Osteoblast (primary cell): Measurements from ENCODE around the gene ITPR1. TPM values are rescaled to one million over a fixed set of nuclear protein-coding genes. Genes with fewer than 3 reads are reported as not detected.

Experiments used
- DNase-seq: peaks from one replicate; pipeline ENCODE4 v3.0.0; 2011; ENCODE audit warnings: low spot score, mixed read lengths; ENCODE audit not compliant: insufficient read length; ENCODE audit errors: missing footprints
- H2AFZ ChIP-seq: 2 replicates; pipeline ENCODE4 v1.6.0; 2011; ENCODE audit warnings: mild to moderate bottlenecking, low read length
- H3K27ac ChIP-seq: 2 replicates; pipeline ENCODE4 v1.5.1; 2011; ENCODE audit warnings: mild to moderate bottlenecking, low read depth, low read length, moderate library complexity
- H3K27me3 ChIP-seq: 2 replicates; pipeline ENCODE4 v1.6.0; 2012; ENCODE audit warnings: mild to moderate bottlenecking, control low read depth, inconsistent platforms, low read length, moderate library complexity; ENCODE audit not compliant: insufficient read depth
- H3K36me3 ChIP-seq: 2 replicates; pipeline ENCODE4 v1.5.1; 2011; ENCODE audit warnings: mild to moderate bottlenecking, low read length, control low read depth, moderate library complexity; ENCODE audit not compliant: insufficient read depth
- H3K4me1 ChIP-seq: 2 replicates; pipeline ENCODE4 v1.5.1; 2011; ENCODE audit warnings: mild to moderate bottlenecking, low read length, control low read depth, moderate library complexity; ENCODE audit not compliant: insufficient read depth
- H3K4me2 ChIP-seq: 2 replicates; pipeline ENCODE4 v1.6.0; 2011; ENCODE audit warnings: mild to moderate bottlenecking, low read length; ENCODE audit not compliant: insufficient read depth
- H3K4me3 ChIP-seq: fragments of 200-600 bp; sonication (generic); 3 replicates; pipeline ENCODE4 v1.5.1; 2012; ENCODE audit warnings: mild to moderate bottlenecking, low read length, inconsistent platforms; ENCODE audit not compliant: insufficient read depth
- H3K79me2 ChIP-seq: 2 replicates; pipeline ENCODE4 v1.6.0; 2012; ENCODE audit warnings: mild to moderate bottlenecking, low read length, control low read depth, inconsistent platforms; ENCODE audit not compliant: insufficient read depth
- H3K9me3 ChIP-seq: 2 replicates; pipeline ENCODE4 v1.5.1; 2011; ENCODE audit warnings: low read depth, low read length, control low read depth
- H4K20me1 ChIP-seq: 2 replicates; pipeline ENCODE4 v1.6.0; 2012; ENCODE audit warnings: mild to moderate bottlenecking, low read length, control low read depth; ENCODE audit not compliant: insufficient read depth
- CTCF ChIP-seq: IDR thresholded peaks from 2 replicates; pipeline ENCODE4 v1.5.1; 2011; ENCODE audit warnings: mild to moderate bottlenecking, low read depth, low read length, moderate library complexity; ENCODE audit errors: extremely low read depth
- total RNA-seq: library from RNA; depleted of rRNA; stranded (reverse); fragments of >200 nt; gene quantifications from 2 replicates; pipeline ENCODE4 v1.2.3, GENCODE V29; 2012

The ITPR1 gene
- total RNA-seq, 1 donor = 16.6 TPM

GRCh38 chr3:4877173-4877787, 384.1 kb downstream of the ITPR1 start:
- Histone ChIP-seq H3K4me3 (no peak overlapping the region), H3K36me3 (no peaks in the 10 kb centered on the region), H3K4me1 (no peaks in the 10 kb centered on the region), H3K9me3 (no peaks in the 10 kb centered on the region), H3K79me2 (no peaks in the 10 kb centered on the region), H3K27me3 (no peaks in the 10 kb centered on the region), H3K4me2 (no peak overlapping the region), H4K20me1 (no peaks in the 10 kb centered on the region), H2AFZ (no peak overlapping the region), H3K27ac (no peak overlapping the region)
- TF ChIP-seq CTCF = no peak
- no peak for DNase-seq

DNA sequence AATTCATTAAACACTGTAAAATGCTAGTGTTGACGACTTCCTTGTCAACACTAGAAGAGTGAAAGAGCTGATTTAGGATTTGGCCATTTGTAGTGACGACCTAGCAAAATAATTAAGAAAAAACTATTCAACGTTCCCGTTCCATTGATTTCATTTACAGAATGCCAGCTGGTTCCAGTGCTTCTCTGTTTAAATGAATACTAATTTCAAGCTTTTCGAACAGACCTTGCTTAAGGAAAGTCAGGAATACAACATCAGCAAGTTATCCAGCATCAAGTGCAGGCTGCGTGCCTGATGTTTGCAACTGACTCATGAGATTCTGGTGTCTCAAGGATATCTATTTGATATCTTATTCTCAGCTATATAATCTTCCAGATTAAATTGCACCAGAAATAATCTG, 387.7 kb downstream of the ITPR1 start:
- Histone ChIP-seq H3K4me2 (no peak overlapping the region), H3K79me2 (no peaks in the 10 kb centered on the region), H3K4me1 (peaks cover 4% of the 10 kb centered on the region), H2AFZ (no peak overlapping the region), H4K20me1 (no peaks in the 10 kb centered on the region), H3K27me3 (no peaks in the 10 kb centered on the region), H3K36me3 (no peaks in the 10 kb centered on the region), H3K9me3 (no peaks in the 10 kb centered on the region), H3K4me3 (no peak overlapping the region), H3K27ac (no peak overlapping the region)
- TF ChIP-seq CTCF = no peak
- DNase-seq = no peak

DNA sequence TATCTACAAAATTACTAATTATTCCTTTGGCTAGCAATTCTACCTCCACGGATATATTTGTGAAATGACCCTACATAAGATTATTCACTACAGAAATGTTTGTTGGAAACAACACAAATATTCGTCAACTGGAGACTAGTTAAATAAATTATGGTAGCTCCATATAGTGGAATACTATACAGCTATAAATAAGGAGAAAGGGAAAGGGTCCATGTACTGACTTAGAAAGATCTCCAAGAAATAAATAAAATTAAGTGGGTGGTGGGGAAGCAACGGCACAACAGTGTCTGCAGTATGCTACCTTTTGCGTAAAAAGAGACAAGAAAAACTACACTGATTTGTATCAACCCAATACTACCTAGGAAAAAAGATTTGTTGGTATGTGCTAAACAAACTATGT, 389.4 kb downstream of the ITPR1 start:
- H3K4me2 ChIP-seq = no peak overlapping the region
- no peak overlapping the region for H2AFZ ChIP-seq
- no peaks in the 10 kb centered on the region for H3K36me3 ChIP-seq
- no peak overlapping the region for H3K27ac ChIP-seq
- H3K79me2 ChIP-seq = no peaks in the 10 kb centered on the region
- H4K20me1 ChIP-seq = no peaks in the 10 kb centered on the region
- no peaks in the 10 kb centered on the region for H3K27me3 ChIP-seq
- DNase-seq = no peak
- no peak for TF ChIP-seq CTCF
- peaks cover 4% of the 10 kb centered on the region for H3K4me1 ChIP-seq
- no peaks in the 10 kb centered on the region for H3K9me3 ChIP-seq
- no peak overlapping the region for H3K4me3 ChIP-seq

DNA sequence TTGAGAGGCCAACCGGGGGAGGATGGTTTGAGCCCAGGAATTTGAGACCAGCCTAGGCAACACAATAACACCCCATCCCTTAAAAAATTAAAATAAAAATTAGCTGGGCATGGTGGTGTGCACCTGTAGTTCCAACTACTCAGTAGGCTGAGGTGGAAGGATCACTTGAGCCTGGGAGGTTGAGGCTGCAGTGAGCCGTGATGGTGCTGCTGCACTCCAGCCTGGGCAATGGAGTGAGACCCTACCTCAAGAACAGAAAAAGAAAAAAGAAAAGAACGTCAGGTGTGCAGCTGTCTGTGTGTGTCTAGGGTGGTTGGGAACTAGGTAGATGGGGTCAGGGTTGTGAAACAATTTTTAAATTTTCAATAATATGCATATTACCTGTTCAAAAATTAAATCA, 389.9 kb downstream of the ITPR1 start:
- Histone ChIP-seq H3K4me3 (no peak overlapping the region), H3K27ac (no peak overlapping the region), H3K4me2 (no peak overlapping the region), H4K20me1 (no peaks in the 10 kb centered on the region), H3K79me2 (no peaks in the 10 kb centered on the region), H2AFZ (no peak overlapping the region), H3K27me3 (no peaks in the 10 kb centered on the region), H3K36me3 (no peaks in the 10 kb centered on the region), H3K4me1 (peaks cover 4% of the 10 kb centered on the region), H3K9me3 (no peaks in the 10 kb centered on the region)
- no peak for TF ChIP-seq CTCF
- no peak for DNase-seq
